NCI-H146 treated with DMSO at 0.1 percent for 48 hours (cell line): ENCODE data around the gene ZCCHC3.
"Not testable (repeated sequence)": the region's sequence is repeated elsewhere in the genome, so short reads cannot be mapped to it uniquely, and the experiment has no call there.

Experiments
- DNase-seq: peaks from one replicate; lab custom pipeline; 2025; ENCODE audit not compliant: unreplicated experiment; lab: John Stamatoyannopoulos, UW

The ZCCHC3 gene

DNA sequence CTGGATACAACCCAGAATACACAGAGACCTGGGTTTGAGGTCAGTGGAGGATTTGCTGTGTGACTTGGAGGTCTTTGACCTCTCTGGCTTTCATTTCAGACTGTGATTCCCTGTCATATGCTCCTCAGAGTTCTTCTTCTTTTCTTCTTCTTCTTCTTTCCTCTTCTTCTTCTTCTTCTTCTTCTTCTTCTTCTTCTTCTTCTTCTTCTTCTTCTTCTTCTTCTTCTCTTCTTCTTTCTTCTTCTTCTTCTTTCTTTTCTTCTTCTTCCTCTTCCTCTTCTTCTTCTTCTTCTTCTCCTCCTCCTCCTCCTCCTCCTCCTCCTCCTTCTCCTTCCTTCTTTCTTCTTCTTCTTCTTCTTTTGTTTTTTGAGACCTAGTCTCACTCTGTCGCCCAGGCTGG lies 38.7 kb downstream of the ZCCHC3 start:
- not testable (repeated sequence) for DNase-seq

DNA sequence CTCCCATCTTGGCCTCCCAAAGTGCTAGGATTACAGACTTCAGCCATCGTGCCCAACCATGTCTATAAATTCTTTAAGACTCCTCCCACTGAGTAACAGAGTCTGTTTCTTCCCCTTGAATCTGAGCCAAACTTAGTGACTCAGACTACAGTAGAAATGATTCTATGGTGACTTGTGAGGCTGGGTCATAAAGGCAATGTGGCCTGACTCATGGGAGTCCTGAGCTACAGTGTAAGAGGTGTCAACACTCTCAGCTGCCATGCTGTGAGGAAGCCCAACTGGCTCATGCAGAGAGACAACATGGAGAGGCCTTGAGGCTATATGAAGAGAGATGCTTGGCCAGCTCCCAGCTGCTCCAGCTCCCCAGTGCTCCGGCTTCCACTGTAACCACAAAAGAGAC lies 44.3 kb downstream of the ZCCHC3 start:
- no peak for DNase-seq

DNA sequence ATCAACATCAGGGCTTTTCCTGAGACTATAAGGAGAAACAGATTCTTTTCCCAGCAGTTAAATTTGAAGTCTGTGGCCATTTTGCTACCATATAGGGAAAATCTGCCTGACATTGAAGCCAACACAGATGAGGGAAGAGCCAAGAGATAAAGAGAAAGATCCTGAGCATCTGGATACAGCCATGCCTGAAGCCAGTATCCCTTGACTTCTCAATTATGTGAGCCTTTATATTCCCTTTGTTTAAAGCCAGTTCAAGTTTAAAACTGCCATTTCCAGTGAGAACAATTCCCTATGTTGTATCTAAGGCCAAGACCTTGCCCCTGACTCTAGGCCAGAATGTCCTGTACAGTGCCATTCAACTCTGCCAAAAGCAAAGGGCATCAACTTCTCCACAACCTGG lies 45.7 kb downstream of the ZCCHC3 start:
- DNase-seq, result no peak

DNA sequence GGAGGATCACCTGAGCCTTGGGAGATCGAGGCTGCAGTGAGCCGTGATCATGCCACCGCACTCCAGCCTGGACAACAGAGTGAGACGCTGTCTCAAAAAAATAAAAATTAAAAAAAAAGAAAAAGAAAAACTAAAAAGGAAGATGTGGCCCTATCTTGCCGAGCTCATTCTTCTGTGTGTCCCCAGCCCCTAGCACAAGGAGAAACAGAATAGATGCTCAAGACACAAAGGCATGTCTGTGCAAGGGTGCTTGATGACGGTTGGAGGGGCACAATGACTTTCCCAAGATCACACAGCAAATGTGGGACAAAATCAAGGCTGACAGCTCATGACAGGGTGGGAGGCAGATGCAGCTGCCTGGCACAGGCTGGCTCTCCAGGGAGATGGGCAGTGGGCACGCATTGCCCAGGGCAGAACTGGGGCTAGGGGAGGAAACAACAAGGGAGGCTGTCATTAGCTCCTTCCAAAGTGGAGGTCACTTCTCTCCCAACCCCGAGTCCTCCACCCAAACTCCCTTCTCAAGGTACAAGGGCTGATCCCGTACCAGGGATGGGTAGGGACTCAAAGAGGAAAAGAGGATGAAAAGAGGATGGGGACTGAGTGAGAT lies 48.8 kb downstream of the ZCCHC3 start:
- no peak for DNase-seq

DNA sequence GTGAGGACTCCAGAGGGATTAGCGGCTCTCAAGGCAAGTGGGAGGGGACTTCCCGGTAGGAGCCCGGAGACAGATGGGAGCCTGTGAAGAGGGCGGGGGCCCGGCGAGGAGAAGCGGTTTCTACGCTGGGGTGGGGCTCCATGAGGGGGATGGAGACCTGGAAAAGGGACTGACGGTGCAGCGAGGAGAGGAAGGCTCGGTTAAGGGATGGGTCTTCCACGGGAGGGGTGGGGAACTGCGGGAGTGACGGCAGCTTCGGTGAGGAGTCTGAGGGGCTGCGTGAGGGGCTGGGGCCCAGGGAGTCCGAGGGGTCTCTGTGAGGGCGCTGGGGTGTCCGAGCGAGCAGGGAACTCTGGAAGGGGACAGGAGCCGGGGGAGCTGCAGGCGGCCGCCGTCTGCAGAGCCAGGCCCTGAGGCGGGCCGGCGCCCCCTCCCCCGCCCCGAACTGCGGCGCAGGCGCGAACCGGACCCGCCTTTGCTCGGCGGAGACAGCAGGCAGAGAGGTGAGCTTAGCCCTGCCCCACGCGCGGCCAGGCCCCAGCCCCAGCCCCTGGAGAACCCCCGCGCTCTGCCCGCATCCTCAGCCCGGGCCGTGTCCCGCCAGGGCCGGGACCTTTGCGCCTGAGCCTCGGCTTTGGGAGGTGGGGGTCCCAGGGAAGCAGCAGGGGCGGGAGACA lies 49.4 kb downstream of the ZCCHC3 start, which contains the start of gene NRSN2:
Gene NRSN2, plus strand, starts transcription at position 472 of the 677 bp plus-strand sequence. CDS start 2,533 bp downstream, outside the sequence.
- DNase-seq, result peak; percentile 61

DNA sequence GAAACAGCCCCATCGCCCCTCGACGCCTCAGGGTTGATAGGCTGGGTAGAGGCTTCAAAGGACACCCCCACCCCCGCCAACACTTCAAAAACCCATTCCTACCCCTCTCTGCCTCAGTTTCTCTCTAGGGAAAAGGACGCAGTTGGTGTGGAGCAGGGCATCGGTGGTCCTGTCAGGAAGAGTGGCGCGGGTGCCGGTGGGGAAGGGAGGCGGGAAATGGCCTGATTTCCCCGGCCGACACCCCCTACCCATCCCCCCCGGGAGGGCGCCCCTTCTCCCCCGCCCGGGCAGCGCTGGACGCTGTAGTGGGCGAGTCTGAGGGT lies 49.9 kb downstream of the ZCCHC3 start:
- no peak for DNase-seq

DNA sequence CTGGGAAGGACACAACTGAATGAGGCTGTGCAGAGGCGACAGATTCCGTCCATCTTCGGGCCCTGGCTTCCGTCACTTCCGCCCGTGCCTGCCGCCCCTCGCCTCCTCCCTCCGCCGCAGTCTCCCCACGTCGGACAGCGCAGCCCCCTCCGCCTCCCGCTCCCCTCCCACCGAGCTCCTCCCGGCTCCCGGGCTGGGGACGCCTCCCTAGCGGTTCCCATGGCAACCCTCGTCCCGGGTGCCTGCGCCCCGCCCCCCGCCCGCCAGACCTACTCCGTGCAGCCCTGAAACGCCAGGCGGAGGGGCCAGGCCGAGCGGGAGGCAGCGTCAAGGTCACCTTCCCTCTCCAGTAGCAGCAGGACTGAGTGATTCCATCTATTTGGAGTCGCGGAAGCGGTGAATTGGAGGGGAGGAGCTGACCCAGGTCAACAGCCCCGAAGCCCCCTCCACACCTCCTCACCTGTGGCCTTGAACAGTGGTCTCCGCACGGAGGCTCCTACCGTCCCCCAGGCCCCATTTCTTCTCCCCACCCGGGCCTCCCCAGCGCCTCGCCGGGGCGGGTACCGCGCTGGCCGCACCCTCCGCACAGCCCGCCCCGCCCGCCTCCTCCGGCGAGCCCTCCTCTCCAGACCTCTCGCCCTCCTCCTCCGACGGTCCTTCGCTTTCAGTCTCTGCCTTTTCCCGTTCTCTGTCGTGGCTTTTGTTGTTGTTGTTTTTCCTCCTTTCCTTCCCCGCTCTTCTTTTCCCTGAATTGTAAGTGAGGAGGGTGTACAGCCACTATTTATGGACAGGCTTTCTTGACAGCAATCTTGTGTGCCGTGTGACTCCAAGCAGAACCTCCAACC lies 50.5 kb downstream of the ZCCHC3 start:
- DNase-seq, result peak; percentile 92

DNA sequence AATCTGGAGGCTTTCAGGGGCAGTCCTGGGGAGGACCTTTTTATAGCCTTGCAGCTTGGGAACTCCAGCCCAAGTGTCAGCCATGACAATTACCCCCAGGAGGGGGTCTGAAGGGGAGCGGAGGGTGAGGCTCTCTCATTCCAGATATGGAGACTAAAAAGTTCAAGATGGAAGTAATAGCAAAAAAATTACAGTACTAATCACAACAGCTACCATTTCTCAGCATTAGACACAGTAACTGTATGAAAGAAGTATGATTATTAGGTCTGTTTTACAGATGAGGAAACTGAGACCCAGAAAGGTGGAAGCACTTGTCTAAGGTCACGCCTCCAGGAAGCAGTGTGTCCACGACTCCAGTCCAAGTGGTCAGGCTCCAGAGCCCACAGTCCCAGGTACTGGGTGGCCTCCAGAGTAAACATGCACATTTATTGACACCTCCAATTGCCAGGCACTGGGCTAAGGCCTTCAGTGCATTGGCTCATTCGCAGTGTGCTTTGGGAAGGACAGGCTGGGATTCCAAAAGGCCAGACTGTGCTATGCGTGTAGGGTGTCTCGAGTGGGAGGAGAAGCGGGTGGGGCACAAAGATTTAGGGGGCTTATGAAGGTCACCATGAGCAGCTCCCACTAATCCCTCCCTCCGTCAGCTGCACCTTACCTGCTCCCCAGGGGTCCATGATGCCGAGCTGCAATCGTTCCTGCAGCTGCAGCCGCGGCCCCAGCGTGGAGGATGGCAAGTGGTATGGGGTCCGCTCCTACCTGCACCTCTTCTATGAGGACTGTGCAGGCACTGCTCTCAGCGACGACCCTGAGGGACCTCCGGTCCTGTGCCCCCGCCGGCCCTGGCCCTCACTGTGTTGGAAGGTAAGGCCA lies 51.8 kb downstream of the ZCCHC3 start:
- DNase-seq, result no peak
